Panc1 (cell line): Measurements from ENCODE around the gene CLDN7. TPM values are rescaled to one million over a fixed set of nuclear protein-coding genes. Genes with fewer than 3 reads are reported as not detected.
A peak's percentile ranks its signal among the peaks of the same experiment; 100 is the strongest.

Source experiments
- ATAC-seq: fragments of 200-7000 bp; cut with Tn5 transposase; 2 replicates; pipeline ENCODE4 v1.9.1; 2020; ENCODE audit warnings: mild to moderate bottlenecking, moderate library complexity
- BruUV-seq: library from RNA; stranded (reverse); fragments of 400-500 nt; replicated peaks from 2 replicates; lab custom pipeline; 2021; lab: Mats Ljungman, UMichigan
- CTCF ChIA-PET: fragments of 300-600 bp; sonication (Branson Sonifier 250); formaldehyde crosslinking; loops from one replicate; lab custom pipeline; 2022; ENCODE audit warnings: antibody characterized with exemption; lab: Charles Lee
- POLR2A ChIA-PET: fragments of 300-600 bp; sonication (Branson Sonifier 250); formaldehyde crosslinking; loops from one replicate; lab custom pipeline; 2022; ENCODE audit warnings: antibody characterized with exemption; lab: Charles Lee
- DNase-seq: peaks from one replicate; pipeline ENCODE4 v3.0.0-alpha.2; 2010; ENCODE audit warnings: low read depth, low spot score
- H3K27ac ChIP-seq: 2 replicates; pipeline ENCODE4 v1.5.1; 2011; ENCODE audit warnings: mild to moderate bottlenecking, low read length, inconsistent platforms
- H3K27me3 ChIP-seq: fragments of 200-500 bp; sonication (Bioruptor generic); 2 replicates; pipeline ENCODE4 v1.6.0; 2014; ENCODE audit warnings: low read length, inconsistent platforms; ENCODE audit not compliant: control insufficient read depth, insufficient read depth
- H3K36me3 ChIP-seq: fragments of 200-500 bp; sonication (Bioruptor generic); 2 replicates; pipeline ENCODE4 v1.5.1; 2014; ENCODE audit warnings: inconsistent platforms, mild to moderate bottlenecking, low read length, moderate library complexity; ENCODE audit not compliant: control insufficient read depth, insufficient read depth
- H3K4me1 ChIP-seq: 2 replicates; pipeline ENCODE4 v1.5.1; 2011; ENCODE audit warnings: inconsistent platforms, mild to moderate bottlenecking, low read length, moderate library complexity; ENCODE audit not compliant: control insufficient read depth, insufficient read depth
- H3K4me3 ChIP-seq, 2 experiments: 2 replicates each; pipeline ENCODE4 v1.5.1; 2011 to 2012; ENCODE audit warnings: low read depth in 2 of 2, low read length in 2 of 2, mild to moderate bottlenecking in 2 of 2, inconsistent platforms in 1 of 2, moderate library complexity in 1 of 2
- H3K9me3 ChIP-seq: fragments of 200-500 bp; sonication (Bioruptor generic); 2 replicates; pipeline ENCODE4 v1.5.1; 2014; ENCODE audit warnings: low read depth, mild to moderate bottlenecking, inconsistent platforms, low read length, moderate library complexity; ENCODE audit not compliant: control insufficient read depth, insufficient read depth
- CTCF ChIP-seq: fragments of 450-650 bp; IDR thresholded peaks from 2 replicates; pipeline ENCODE4 v1.5.1; 2017; ENCODE audit warnings: mild to moderate bottlenecking
- POLR2AphosphoS5 ChIP-seq: IDR thresholded peaks from 2 replicates; pipeline ENCODE4 v1.6.1; 2012; ENCODE audit warnings: mild to moderate bottlenecking, low read depth, low read length, moderate library complexity
- REST ChIP-seq, 2 experiments: IDR thresholded peaks; 2 replicates each; pipeline ENCODE4 v1.6.1; 2011 to 2012; ENCODE audit warnings: low read depth in 2 of 2, control low read depth in 1 of 2, low read length in 1 of 2, mild to moderate bottlenecking in 1 of 2, moderate library complexity in 1 of 2; ENCODE audit not compliant: insufficient read depth in 1 of 2
- SIN3A ChIP-seq: IDR thresholded peaks from 2 replicates; pipeline ENCODE4 v1.6.1; 2012; ENCODE audit warnings: low read depth, mild to moderate bottlenecking, low read length, moderate library complexity, borderline replicate concordance; ENCODE audit not compliant: insufficient read depth
- TCF7L2 ChIP-seq: IDR thresholded peaks from 2 replicates; pipeline ENCODE4 v1.6.1; 2011; ENCODE audit warnings: mild to moderate bottlenecking, low read depth, low read length, inconsistent platforms
- in situ Hi-C: cut with HindIII; loops from 2 replicates; pipeline ENCODE4 v1.10.0; 2016; ENCODE audit warnings: low sequenced_read_pairs, low pct_unique_long_range_greater_than_20kb
- intact Hi-C: fragments of 100-400 bp; cut with micrococcal nuclease; formaldehyde crosslinking; loops from one replicate; pipeline ENCODE4 v1.10.0; 2022; ENCODE audit not compliant: unreplicated experiment
- total RNA-seq: library from RNA; stranded (reverse); gene quantifications from one replicate; pipeline ENCODE4 v1.2.1, GENCODE V29; 2021; ENCODE audit not compliant: unreplicated experiment

CLDN7 gene
- total RNA-seq, 1 experiment from 2014 or later: 43.1 TPM

GRCh38 chr17:7281953-7282751 lies 19.9 kb upstream of the CLDN7 start:
- ChIA-PET CTCF (interaction anchor here (1.8 kb wide), 1 partner anchor 31 kb away, joined by 13 read pairs; no protein-coding TSS in a partner anchor), POLR2A (interaction anchor here (0.5 to 0.7 kb wide), 2 partner anchors 10 to 250 kb away, joined by 4 to 5 read pairs; no protein-coding TSS in a partner anchor)
- TF ChIP-seq TCF7L2 (no peak), SIN3A (no peak), REST (IDR thresholded peaks at IDR 0.05; ENCODE audit: insufficient read depth in 1 of 2, low read depth in 2 of 2, low read length in 1 of 2) (no peak), CTCF (no peak), POLR2AphosphoS5 (no peak)
- no TSS peak for BruUV-seq
- H3K36me3 ChIP-seq: no peaks in the 10 kb centered on the region
- no peaks in the 10 kb centered on the region for H3K4me1 ChIP-seq
- H3K9me3 ChIP-seq: no peaks in the 10 kb centered on the region
- H3K27ac ChIP-seq: no peak overlapping the region
- H3K27me3 ChIP-seq: no peaks in the 10 kb centered on the region
- intact Hi-C loops: loop anchor here (2.0 kb wide), 1 partner anchor 15 kb away; no protein-coding TSS in a partner anchor
- in situ Hi-C loops: no loop called here
- DNase-seq: no peak
- no peak for ATAC-seq
- H3K4me3 ChIP-seq: peak overlapping the region; percentile 46 to 64

DNA sequence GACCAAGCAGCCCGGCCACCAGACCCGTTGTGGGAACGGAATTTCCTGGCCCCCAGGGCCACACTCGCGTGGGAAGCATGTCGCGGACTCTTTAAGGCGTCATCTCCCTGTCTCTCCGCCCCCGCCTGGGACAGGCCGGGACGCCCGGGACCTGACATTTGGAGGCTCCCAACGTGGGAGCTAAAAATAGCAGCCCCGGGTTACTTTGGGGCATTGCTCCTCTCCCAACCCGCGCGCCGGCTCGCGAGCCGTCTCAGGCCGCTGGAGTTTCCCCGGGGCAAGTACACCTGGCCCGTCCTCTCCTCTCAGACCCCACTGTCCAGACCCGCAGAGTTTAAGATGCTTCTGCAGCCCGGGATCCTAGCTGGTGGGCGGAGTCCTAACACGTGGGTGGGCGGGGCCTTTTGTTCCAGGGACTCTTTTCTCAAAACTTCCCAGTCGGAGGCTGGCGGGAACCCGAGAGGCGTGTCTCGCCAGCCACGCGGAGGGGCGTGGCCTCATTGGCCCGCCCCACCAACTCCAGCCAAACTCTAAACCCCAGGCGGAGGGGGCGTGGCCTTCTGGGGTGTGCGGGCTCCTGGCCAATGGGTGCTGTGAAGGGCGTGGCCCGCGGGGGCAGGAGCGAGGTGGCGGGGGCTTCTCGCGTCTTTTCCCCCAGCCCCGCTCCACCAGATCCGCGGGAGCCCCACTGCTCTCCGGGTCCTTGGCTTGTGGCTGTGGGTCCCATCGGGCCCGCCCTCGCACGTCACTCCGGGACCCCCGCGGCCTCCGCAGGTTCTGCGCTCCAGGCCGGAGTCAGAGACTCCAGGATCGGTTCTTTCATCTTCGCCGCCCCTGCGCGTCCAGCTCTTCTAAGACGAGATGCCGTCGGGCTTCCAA lies 19.0 kb upstream of the CLDN7 start, which contains the start of gene SLC2A4:
SLC2A4 (plus strand) TSS at position 645 of the 879 bp plus-strand sequence; CDS start at position 862, 217 bp downstream.
- DNase-seq (peak; percentile 89), ATAC-seq (peak; percentile 79)
- ChIA-PET POLR2A (interaction anchor here (1.0 kb wide), 1 partner anchor 32 kb away, joined by 3 read pairs; no protein-coding TSS in a partner anchor), CTCF (interaction anchor here (0.7 to 1.8 kb wide), 3 partner anchors 15 to 90 kb away, joined by 4 to 13 read pairs (median 11); no protein-coding TSS in a partner anchor)
- Histone ChIP-seq H3K27ac (peak within 1 kb of the TSS; percentile 63; the same call in 1 of the 2 replicates), H3K4me1 (no peaks in the 10 kb centered on the region), H3K4me3 (peak within 1 kb of the TSS; percentile 46 to 64), H3K9me3 (no peaks in the 10 kb centered on the region), H3K27me3 (no peaks in the 10 kb centered on the region), H3K36me3 (no peaks in the 10 kb centered on the region)
- TF ChIP-seq TCF7L2 (peak; percentile 80; the same call in 1 of the 2 replicates), SIN3A (0 out of 2 replicates have a peak, but pooled peaks have one; percentile 50), CTCF (no peak), REST (IDR thresholded peaks at IDR 0.05; ENCODE audit: insufficient read depth in 1 of 2, low read depth in 2 of 2, low read length in 1 of 2) (no peak), POLR2AphosphoS5 (no peak)
- BruUV-seq: no TSS peak
- intact Hi-C loops: loop anchor here (2.0 kb wide), 1 partner anchor 15 kb away; no protein-coding TSS in a partner anchor
- in situ Hi-C loops: no loop called here
